Psoas muscle (tissue), 8 donors: Measurements from ENCODE around the gene COA1. TPM values are rescaled to one million over a fixed set of nuclear protein-coding genes. Genes with fewer than 3 reads are reported as not detected.

Experiments
- ATAC-seq, 4 donors: fragments of 200-7000 bp; cut with Tn5 transposase; one replicate each; pipeline ENCODE4 v1.9.1; 2020; ENCODE audit warnings: moderate library complexity in 3 of 4, mild to moderate bottlenecking in 2 of 4
- DNase-seq, 2 donors: peaks; one replicate each; pipeline ENCODE4 v3.0.0-alpha.2; 2020
- H3K27ac ChIP-seq: fragments of 200-600 bp; one replicate; pipeline ENCODE4 v1.8.0; 2022
- H3K27me3 ChIP-seq, 3 donors: fragments of 200-600 bp in 1 of 3; one replicate each; pipeline versions ENCODE4 v1.6.1 to v1.8.0; 2013 to 2022; ENCODE audit warnings: low read length in 2 of 3, mild to moderate bottlenecking in 2 of 3, moderate library complexity in 1 of 3; ENCODE audit not compliant: insufficient read depth in 3 of 3
- H3K36me3 ChIP-seq, 2 donors: fragments of 200-600 bp in 1 of 2; one replicate each; pipeline versions ENCODE4 v1.6.1 to v1.8.0; 2013 to 2022; ENCODE audit warnings: low read depth in 1 of 2, mild to moderate bottlenecking in 1 of 2, moderate library complexity in 1 of 2; ENCODE audit not compliant: insufficient read depth in 1 of 2
- H3K4me1 ChIP-seq: fragments of 200-600 bp; one replicate; pipeline ENCODE4 v1.8.0; 2022
- H3K4me3 ChIP-seq: fragments of 200-600 bp; one replicate; pipeline ENCODE4 v1.8.0; 2022; ENCODE audit warnings: mild to moderate bottlenecking
- H3K9me3 ChIP-seq: fragments of 200-600 bp; one replicate; pipeline ENCODE4 v1.8.0; 2022
- CTCF ChIP-seq: fragments of 200-600 bp; IDR thresholded peaks from one replicate; pipeline ENCODE4 v1.8.0; 2022; ENCODE audit warnings: antibody characterized with exemption
- WGBS, 3 donors: extraction: QIAGEN DNeasy Blood & Tissue Kit; methylation state at CpG; one replicate each; pipeline versions ENCODE4 v1.1.6 to v1.1.7; 2013; 5-methylcytosine and 5-hydroxymethylcytosine counted together
- intact Hi-C, 2 donors: fragments of 100-400 bp; cut with DNase I; formaldehyde crosslinking; loops; one replicate each; pipeline versions ENCODE4 v1.11.0 to v1.14.2; 2022
- polyA plus RNA-seq, 3 donors: library from polyadenylated mRNA; stranded (reverse); fragments of 200-250 nt; gene quantifications; one replicate each; pipeline ENCODE4 v1.2.3, GENCODE V29; 2013
- total RNA-seq, 4 donors: library from RNA; stranded (reverse); fragmentation: NEBNext Ultra II Directional in 2 of 4; extraction: Animal tissue kit (Norgen Biotek cat#: 25700) in 2 of 4; gene quantifications; one replicate each; pipeline versions ENCODE4 v1.2.1 to v1.2.4, GENCODE V29; 2021 to 2023
- donor health status: healthy with polysubstance abuse.
- donor health status: DM: no; HTN: no; CAD: no; lungs with moderate emphysema.
- donor health status: Bipolar disorder and iron deficiency.
- donor health status: healthy.
- donor health status: DM: yes; HTN: yes; CAD: no.
- donor health status: DM: no; HTN: no; CAD: no.
- donor health status: DM: no; HTN: no; CAD: no.
- donor health status: DM: yes; HTN: yes; CAD: no.

Gene COA1
- total and polyA plus RNA-seq, 7 donors: 41.5 to 74.9 (median 60.5) TPM

GRCh38 chr7:43590862-43591557, 138.3 kb downstream of the COA1 start:
- peaks cover 10% of the 10 kb centered on the region for H3K4me1 ChIP-seq
- H3K27me3 ChIP-seq: no peaks in the 10 kb centered on the region
- peaks cover 0 to 2% of the 10 kb centered on the region in 2 donors for H3K36me3 ChIP-seq
- DNase-seq (no peak), ATAC-seq (no peak)
- H3K4me3 ChIP-seq: no peak overlapping the region
- TF ChIP-seq CTCF: no peak
- no peaks in the 10 kb centered on the region for H3K9me3 ChIP-seq
- no peak overlapping the region for H3K27ac ChIP-seq
- intact Hi-C loops: no loop called here
- 81 to 88% (median 85%) methylated on average over 2 of the region's 2 CpGs for WGBS, 3 donors

DNA sequence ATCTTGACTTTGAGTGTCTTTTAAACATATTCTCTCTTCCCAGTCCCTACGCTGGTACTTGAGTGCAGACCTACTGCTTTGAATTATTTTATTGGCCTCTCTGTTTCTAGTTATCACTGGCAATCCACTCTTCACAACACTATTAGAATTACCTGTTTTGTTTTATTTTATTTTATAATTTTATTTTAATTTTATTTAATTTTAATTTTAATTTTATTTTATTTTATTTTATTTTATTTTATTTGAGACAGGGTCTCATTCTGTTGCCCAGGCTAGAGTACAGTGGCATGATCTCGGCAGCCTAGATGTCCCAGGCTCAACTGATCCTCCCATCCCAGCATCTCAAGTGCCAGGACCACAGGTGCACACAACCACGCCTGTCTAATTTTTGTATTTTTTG, 139.6 kb downstream of the COA1 start:
- DNase-seq: no peak
- H3K27me3 ChIP-seq: no peaks in the 10 kb centered on the region
- no peak for ATAC-seq
- intact Hi-C loops: loop anchor here in 1 of 2 donors (10.0 kb wide), 1 partner anchor 245 kb away; no protein-coding TSS in a partner anchor
- TF ChIP-seq CTCF: no peak
- H3K27ac ChIP-seq: no peak overlapping the region
- H3K4me1 ChIP-seq: peaks cover 22% of the 10 kb centered on the region
- WGBS, 3 donors: 91 to 95% (median 94%) methylated on average over 3 of the region's 3 CpGs
- no peaks in the 10 kb centered on the region for H3K36me3 ChIP-seq
- no peak overlapping the region for H3K4me3 ChIP-seq
- no peaks in the 10 kb centered on the region for H3K9me3 ChIP-seq

Other genes with a start within 250 kb of the COA1 start
- 10 to 100 TPM; 16.5 to 39.8 (median 19.6) TPM for gene STK17A, start 146.4 kb downstream of the COA1 start, total RNA-seq
- gene STK17A, start 146.4 kb downstream of the COA1 start, polyA plus RNA-seq: 10 to 100 TPM; 21.4 to 47.5 (median 43.3) TPM
- 10 to 100 TPM; 35.8 to 50.9 (median 40.2) TPM for gene BLVRA, start 29.2 kb upstream of the COA1 start, total RNA-seq
- gene BLVRA, start 29.2 kb upstream of the COA1 start, polyA plus RNA-seq: 10 to 100 TPM; 36.1 to 52.9 (median 49.7) TPM
- gene MRPS24, start 140.0 kb upstream of the COA1 start, total RNA-seq: 100 to 1,000 TPM; 173 to 200 (median 189) TPM
- 100 to 1,000 TPM; 262 to 430 (median 322) TPM for gene MRPS24, start 140.0 kb upstream of the COA1 start, polyA plus RNA-seq
- 10 to 100 TPM; 41.3 to 54.4 (median 44.8) TPM for gene URGCP, start 177.1 kb upstream of the COA1 start, total RNA-seq
- gene URGCP, start 177.1 kb upstream of the COA1 start, polyA plus RNA-seq: 10 to 100 TPM; 19.2 to 31.8 (median 22.4) TPM
- 10 to 100 TPM; 54.2 to 78.8 (median 69.1) TPM for gene UBE2D4, start 196.9 kb upstream of the COA1 start, total RNA-seq
- 100 to 1,000 TPM in 1 of 3 donors, 10 to 100 TPM in 2; 50.2 to 118 (median 61.1) TPM for gene UBE2D4, start 196.9 kb upstream of the COA1 start, polyA plus RNA-seq